Fibroblast of peridontal ligament (primary cell): ENCODE data around the gene ZFPM1.

Experiments
- DNase-seq: peaks from one replicate; pipeline ENCODE4 v3.0.0-alpha.2; 2010; ENCODE audit errors: extremely low read depth

Gene ZFPM1

GRCh38 chr16:88448461-88449266 is 4.4 kb upstream of the ZFPM1 start:
- DNase-seq = no peak

- no peak for DNase-seq
Observed at GRCh38 chr16:88449267-88449561, 3.9 kb upstream of the ZFPM1 start.

GRCh38 chr16:88451586-88452481 is 1.2 kb upstream of the ZFPM1 start:
- DNase-seq = no peak

- peak; percentile 88 for DNase-seq
Observed at GRCh38 chr16:88452482-88453216, 431 bp upstream of the ZFPM1 start.

- DNase-seq = peak; percentile 10
Observed at GRCh38 chr16:88453611-88454522, 787 bp downstream of the ZFPM1 start.

GRCh38 chr16:88454523-88454947 is 1.5 kb downstream of the ZFPM1 start:
- no peak for DNase-seq

GRCh38 chr16:88455610-88456355 is 2.7 kb downstream of the ZFPM1 start:
- peak; percentile 49 for DNase-seq

- DNase-seq = no peak
Observed at GRCh38 chr16:88456356-88457292, 3.5 kb downstream of the ZFPM1 start.

- no peak for DNase-seq
Observed at GRCh38 chr16:88458039-88458772, 5.1 kb downstream of the ZFPM1 start.

GRCh38 chr16:88458773-88459235 is 5.7 kb downstream of the ZFPM1 start:
- no peak for DNase-seq

- DNase-seq = no peak
Observed at GRCh38 chr16:88459366-88460073, 6.4 kb downstream of the ZFPM1 start.

GRCh38 chr16:88460496-88461330 is 7.6 kb downstream of the ZFPM1 start:
- DNase-seq = no peak

GRCh38 chr16:88461331-88462269 is 8.5 kb downstream of the ZFPM1 start:
- no peak for DNase-seq

GRCh38 chr16:88462396-88462795 is 9.3 kb downstream of the ZFPM1 start:
- no peak for DNase-seq

- DNase-seq = no peak
Observed at GRCh38 chr16:88463411-88463810, 10.3 kb downstream of the ZFPM1 start.
